CD14-positive monocyte (primary cell): ENCODE results near the gene FNBP1L. TPM values are rescaled to one million over a fixed set of nuclear protein-coding genes. Genes with fewer than 3 reads are reported as not detected.

Experiments used
- DNase-seq, 3 donors: peaks; one replicate each; pipeline ENCODE4 v3.0.0-alpha.2; 2011 to 2022
- H2AFZ ChIP-seq: 2 replicates; pipeline ENCODE4 v1.6.0; 2012; ENCODE audit warnings: mild to moderate bottlenecking, low read depth, low read length, inconsistent platforms; ENCODE audit not compliant: insufficient read depth, poor library complexity, severe bottlenecking
- H3K27ac ChIP-seq, 2 donors: 1 replicate in 1 of 2; 2 replicates in 1 of 2; pipeline ENCODE4 v1.5.1; 2012 to 2013; ENCODE audit warnings: low read length in 2 of 2, control low read depth in 1 of 2, inconsistent platforms in 1 of 2, low read depth in 1 of 2, mild to moderate bottlenecking in 1 of 2
- H3K27me3 ChIP-seq, 2 donors: one replicate each; pipeline versions ENCODE4 v1.6.0 to v1.6.1; 2011 to 2013; ENCODE audit warnings: low read length in 2 of 2; ENCODE audit not compliant: control insufficient read depth in 2 of 2, insufficient read depth in 2 of 2
- H3K36me3 ChIP-seq, 2 donors: replicated peaks in 1 of 2; 1 replicate in 1 of 2; 2 replicates in 1 of 2; pipeline versions ENCODE4 v1.5.1 to v1.6.1; 2012 to 2013; ENCODE audit warnings: low read length in 2 of 2, control low read depth in 1 of 2, inconsistent platforms in 1 of 2, mild to moderate bottlenecking in 1 of 2; ENCODE audit not compliant: insufficient read depth in 2 of 2, control insufficient read depth in 1 of 2
- H3K4me1 ChIP-seq, 2 donors: 1 replicate in 1 of 2; 2 replicates in 1 of 2; pipeline versions ENCODE4 v1.5.1 to v1.6.1; 2012 to 2013; ENCODE audit warnings: low read length in 2 of 2, control low read depth in 1 of 2, inconsistent platforms in 1 of 2, mild to moderate bottlenecking in 1 of 2, moderate library complexity in 1 of 2; ENCODE audit not compliant: insufficient read depth in 2 of 2, control insufficient read depth in 1 of 2
- H3K4me2 ChIP-seq: replicated peaks from 2 replicates; pipeline ENCODE3; 2012; ENCODE audit warnings: low read length, moderate library complexity, mild to moderate bottlenecking; ENCODE audit not compliant: poor library complexity, severe bottlenecking; ENCODE audit errors: extremely low read depth
- H3K4me3 ChIP-seq, 3 experiments: fragments of 200-600 bp in 1 of 3; sonication (generic) in 1 of 3; replicated peaks in 1 of 3; 1 replicate in 2 of 3; 2 replicates in 1 of 3; pipeline ENCODE4 v1.5.1; 2011 to 2013; ENCODE audit warnings: low read length in 3 of 3, mild to moderate bottlenecking in 3 of 3, control low read depth in 2 of 3, low read depth in 2 of 3, inconsistent platforms in 1 of 3, moderate library complexity in 1 of 3
- H3K79me2 ChIP-seq: 2 replicates; pipeline ENCODE4 v1.6.0; 2012; ENCODE audit warnings: mild to moderate bottlenecking, control low read depth, inconsistent platforms, low read length, moderate library complexity; ENCODE audit not compliant: insufficient read depth
- H3K9ac ChIP-seq: 2 replicates; pipeline ENCODE4 v1.6.0; 2017; ENCODE audit warnings: low read length, mild to moderate bottlenecking; ENCODE audit not compliant: insufficient read depth, poor library complexity, severe bottlenecking
- H3K9me3 ChIP-seq, 2 donors: replicated peaks in 1 of 2; 1 replicate in 1 of 2; 2 replicates in 1 of 2; pipeline versions ENCODE4 v1.5.1 to v1.6.1; 2012 to 2013; ENCODE audit warnings: low read length in 2 of 2, control low read depth in 1 of 2; ENCODE audit not compliant: control insufficient read depth in 1 of 2, insufficient read depth in 1 of 2
- H4K20me1 ChIP-seq: 2 replicates; pipeline ENCODE4 v1.6.0; 2012; ENCODE audit warnings: mild to moderate bottlenecking, low read length, control low read depth, moderate library complexity; ENCODE audit not compliant: insufficient read depth
- H3K27ac Mint-ChIP-seq, 7 donors: one replicate each; pipeline ENCODE4 v1.8.0; 2020; ENCODE audit warnings: mild to moderate bottlenecking in 7 of 7, mixed read lengths in 7 of 7, moderate library complexity in 6 of 7, inconsistent platforms in 2 of 7
- H3K27me3 Mint-ChIP-seq, 3 donors: one replicate each; pipeline ENCODE4 v1.8.0; 2021 to 2022; ENCODE audit warnings: low read depth in 3 of 3, mild to moderate bottlenecking in 3 of 3, mixed read lengths in 3 of 3, moderate library complexity in 3 of 3, inconsistent platforms in 1 of 3
- H3K36me3 Mint-ChIP-seq, 2 donors: one replicate each; pipeline ENCODE4 v1.8.0; 2020; ENCODE audit warnings: mixed read lengths in 2 of 2, inconsistent platforms in 1 of 2, mild to moderate bottlenecking in 1 of 2
- H3K4me1 Mint-ChIP-seq: one replicate; pipeline ENCODE4 v1.8.0; 2020; ENCODE audit warnings: mild to moderate bottlenecking, mixed read lengths
- H3K4me3 Mint-ChIP-seq, 2 donors: one replicate each; pipeline ENCODE4 v1.8.0; 2020; ENCODE audit warnings: mild to moderate bottlenecking in 2 of 2, mixed read lengths in 2 of 2, moderate library complexity in 1 of 2
- H3K9me3 Mint-ChIP-seq, 7 donors: one replicate each; pipeline ENCODE4 v1.8.0; 2020 to 2022; ENCODE audit warnings: mixed read lengths in 7 of 7, mild to moderate bottlenecking in 6 of 7, moderate library complexity in 6 of 7, inconsistent platforms in 2 of 7
- CTCF ChIP-seq: fragments of 200-600 bp; IDR thresholded peaks from one replicate; pipeline ENCODE4 v1.8.0; 2022; ENCODE audit warnings: antibody characterized with exemption, mild to moderate bottlenecking
- WGBS: methylation state at CpG from one replicate; pipeline ENCODE4 v1.1.5; 2013; ENCODE audit warnings: missing lambda C conversion rate; ENCODE audit not compliant: insufficient coverage; 5-methylcytosine and 5-hydroxymethylcytosine counted together
- intact Hi-C, 2 donors: fragments of 100-400 bp; cut with micrococcal nuclease; formaldehyde crosslinking; loops; one replicate each; pipeline versions ENCODE4 v1.15.0 to v1.15.1; 2023
- polyA plus RNA-seq, 3 donors: library from polyadenylated mRNA; depleted of rRNA in 1 of 3; unstranded in 2 of 3; stranded (reverse) in 1 of 3; fragments of 300-500 nt in 2 of 3; fragments of >200 nt in 1 of 3; fragmentation: Illumina TruSeq in 2 of 3; gene quantifications; 1 replicate in 2 of 3; 2 replicates in 1 of 3; pipeline ENCODE4 v1.2.3, GENCODE V29; 2012 to 2021

The FNBP1L gene
- polyA plus RNA-seq, 3 donors: 0.15 to 0.32 (median 0.28) TPM

GRCh38 chr1:93435443-93435842 is 12.5 kb upstream of the FNBP1L start:
- H3K27ac Mint-ChIP-seq: no peak overlapping the region

GRCh38 chr1:93436496-93436895 is 11.4 kb upstream of the FNBP1L start:
- TF ChIP-seq CTCF: no peak
- H3K9ac ChIP-seq: no peak overlapping the region
- Mint-ChIP-seq H3K4me1 (no peaks in the 10 kb centered on the region), H3K9me3 (peaks cover 0 to 12% (median 0%) of the 10 kb centered on the region in 7 donors), H3K4me3 (no peak overlapping the region), H3K27ac (no peak overlapping the region), H3K27me3 (peaks cover 0 to 2% (median 0%) of the 10 kb centered on the region in 3 donors), H3K36me3 (no peaks in the 10 kb centered on the region)
- no peak overlapping the region for H2AFZ ChIP-seq
- no peak overlapping the region for H3K4me3 ChIP-seq
- intact Hi-C loops: loop anchor here in 1 of 2 donors (10.0 kb wide), 1 partner anchor 408 kb away; no protein-coding TSS in a partner anchor
- no peak overlapping the region for H3K4me2 ChIP-seq
- no peak for DNase-seq
- no peak overlapping the region for H3K27ac ChIP-seq
- H3K36me3 ChIP-seq: no peaks in the 10 kb centered on the region
- no CpG with 5 or more reads among the region's 1 CpG for WGBS
- no peaks in the 10 kb centered on the region for H4K20me1 ChIP-seq
- no peaks in the 10 kb centered on the region for H3K27me3 ChIP-seq
- H3K9me3 ChIP-seq: peaks cover 0 to 4% of the 10 kb centered on the region in 2 donors
- H3K4me1 ChIP-seq: no peaks in the 10 kb centered on the region
- H3K79me2 ChIP-seq: no peaks in the 10 kb centered on the region

More at GRCh38 chr1:93435443-93435842, 12.5 kb upstream of the FNBP1L start:
- Histone ChIP-seq H4K20me1 (no peaks in the 10 kb centered on the region), H3K4me2 (no peak overlapping the region), H2AFZ (no peak overlapping the region), H3K27me3 (no peaks in the 10 kb centered on the region), H3K4me1 (no peaks in the 10 kb centered on the region), H3K4me3 (no peak overlapping the region), H3K27ac (no peak overlapping the region), H3K9ac (no peak overlapping the region), H3K79me2 (no peaks in the 10 kb centered on the region), H3K36me3 (no peaks in the 10 kb centered on the region), H3K9me3 (peaks cover 0 to 4% of the 10 kb centered on the region in 2 donors)
- no peak for TF ChIP-seq CTCF
- DNase-seq: no peak
- no peaks in the 10 kb centered on the region for H3K36me3 Mint-ChIP-seq
- 93% methylated on average over 2 of the region's 4 CpGs for WGBS
- H3K27me3 Mint-ChIP-seq: peaks cover 0 to 2% (median 0%) of the 10 kb centered on the region in 3 donors
- intact Hi-C loops: loop anchor here in 1 of 2 donors (10.0 kb wide), 1 partner anchor 409 kb away; no protein-coding TSS in a partner anchor
- H3K4me3 Mint-ChIP-seq: no peak overlapping the region
- no peaks in the 10 kb centered on the region for H3K4me1 Mint-ChIP-seq
- peaks cover 0 to 12% (median 0%) of the 10 kb centered on the region in 7 donors for H3K9me3 Mint-ChIP-seq
